ENCODE measurements around the gene HP1BP3. TPM values are rescaled to one million over a fixed set of nuclear protein-coding genes. Genes with fewer than 3 reads are reported as not detected.
"Not testable (repeated sequence)": the region's sequence is repeated elsewhere in the genome, so short reads cannot be mapped to it uniquely, and the experiment has no call there.

Gene HP1BP3
- total RNA-seq, 2 donors from 2014 or later: 90.8 to 201 TPM

GRCh38 chr1:20790785-20791184, 3.7 kb upstream of the HP1BP3 start:
- intact Hi-C loops (cut with DNase I): no loop called here
- no peak for ATAC-seq
- H3K4me1 ChIP-seq: peaks cover 7% of the 10 kb centered on the region
- whole genome bisulfite sequencing, 2 donors: 66 to 82% methylated on average over 3 of the region's 3 CpGs
- no peaks in the 10 kb centered on the region for H3K27me3 ChIP-seq
- H3K36me3 ChIP-seq (replicated peaks in 1 of 2; ENCODE audit: insufficient read depth in 1 of 2, low read depth in 2 of 2): no peaks in the 10 kb centered on the region
- no peak overlapping the region for H3K4me3 ChIP-seq
- no peak for DNase-seq
- no peak overlapping the region for H3K27ac ChIP-seq
- no peak for TF ChIP-seq CTCF (IDR thresholded peaks at IDR 0.05)
- no peak for TF ChIP-seq POLR2A (IDR thresholded peaks at IDR 0.05)
- no peaks in the 10 kb centered on the region for H3K9me3 ChIP-seq

GRCh38 chr1:20789598-20789997, 2.5 kb upstream of the HP1BP3 start:
- WGBS, 2 donors: 79 to 80% methylated on average over 8 to 9 of the region's 9 CpGs
- ATAC-seq; H3K9me3 ChIP-seq; H3K27me3 ChIP-seq; H3K36me3 ChIP-seq (replicated peaks in 1 of 2; ENCODE audit: insufficient read depth in 1 of 2, low read depth in 2 of 2); H3K4me3 ChIP-seq; DNase-seq; intact Hi-C loops (cut with DNase I); H3K27ac ChIP-seq: not testable (repeated sequence)
- peaks cover 15% of the 10 kb centered on the region for H3K4me1 ChIP-seq

- Histone ChIP-seq H3K4me3 (peak overlapping the region in 1 of 2 donors; percentile 28), H3K4me1 (peaks cover 23% of the 10 kb centered on the region), H3K27ac (peak overlapping the region; percentile 91 to 98 (median 93)), H3K9me3 (no peaks in the 10 kb centered on the region), H3K27me3 (no peaks in the 10 kb centered on the region), H3K36me3 (replicated peaks in 1 of 2; ENCODE audit: insufficient read depth in 1 of 2, low read depth in 2 of 2) (no peaks in the 10 kb centered on the region)
- ATAC-seq (no peak), DNase-seq (peak; percentile 27 to 41 (median 34))
- intact Hi-C loops (cut with DNase I): no loop called here
- TF ChIP-seq POLR2A (IDR thresholded peaks at IDR 0.05) (no peak), CTCF (IDR thresholded peaks at IDR 0.05) (no peak)
- WGBS, 2 donors: 41 to 46% methylated on average over 20 to 22 of the region's 22 CpGs
Observed at GRCh38 chr1:20787840-20788795, 1.0 kb upstream of the HP1BP3 start.

- H3K27ac ChIP-seq: peak overlapping the region; percentile 91 to 98 (median 93)
- 0% methylated on average over 15 to 98 of the region's 102 CpGs for WGBS, 2 donors
- TF ChIP-seq POLR2A (IDR thresholded peaks at IDR 0.05) (peak; percentile 55 to 78 (median 72)), CTCF (IDR thresholded peaks at IDR 0.05) (peak in 1 of 7 experiments; percentile 2)
- ATAC-seq (peak; percentile 91), DNase-seq (peak; percentile 95)
- no peaks in the 10 kb centered on the region for H3K27me3 ChIP-seq
- H3K9me3 ChIP-seq: no peaks in the 10 kb centered on the region
- peak overlapping the region; percentile 69 to 82 for H3K4me3 ChIP-seq
- intact Hi-C loops (cut with DNase I): no loop called here
- no peaks in the 10 kb centered on the region for H3K36me3 ChIP-seq (replicated peaks in 1 of 2; ENCODE audit: insufficient read depth in 1 of 2, low read depth in 2 of 2)
- H3K4me1 ChIP-seq: peaks cover 33% of the 10 kb centered on the region
Observed at GRCh38 chr1:20786253-20787028, 666 bp downstream of the HP1BP3 start.

GRCh38 chr1:20785907-20786252, 1.2 kb downstream of the HP1BP3 start:
- no peaks in the 10 kb centered on the region for H3K27me3 ChIP-seq
- peak overlapping the region; percentile 69 to 82 for H3K4me3 ChIP-seq
- H3K4me1 ChIP-seq: peaks cover 38% of the 10 kb centered on the region
- DNase-seq: no peak
- intact Hi-C loops (cut with DNase I): no loop called here
- H3K9me3 ChIP-seq: no peaks in the 10 kb centered on the region
- ATAC-seq: no peak
- WGBS, 2 donors: 0 to 1% methylated on average over 10 to 16 of the region's 16 CpGs
- TF ChIP-seq CTCF (IDR thresholded peaks at IDR 0.05): peak in 1 of 7 experiments; percentile 3
- no peak for TF ChIP-seq POLR2A (IDR thresholded peaks at IDR 0.05)
- peak overlapping the region; percentile 91 to 98 (median 93) for H3K27ac ChIP-seq
- H3K36me3 ChIP-seq (replicated peaks in 1 of 2; ENCODE audit: insufficient read depth in 1 of 2, low read depth in 2 of 2): no peaks in the 10 kb centered on the region
